ENCODE data around the gene LRRC25. TPM values are rescaled to one million over a fixed set of nuclear protein-coding genes. Genes with fewer than 3 reads are reported as not detected.

Gene LRRC25
- total and polyA plus RNA-seq, 2 of the 4 experiments (the other 2 are of a cell fraction) = 0.03 TPM; not detected in 1

DNA sequence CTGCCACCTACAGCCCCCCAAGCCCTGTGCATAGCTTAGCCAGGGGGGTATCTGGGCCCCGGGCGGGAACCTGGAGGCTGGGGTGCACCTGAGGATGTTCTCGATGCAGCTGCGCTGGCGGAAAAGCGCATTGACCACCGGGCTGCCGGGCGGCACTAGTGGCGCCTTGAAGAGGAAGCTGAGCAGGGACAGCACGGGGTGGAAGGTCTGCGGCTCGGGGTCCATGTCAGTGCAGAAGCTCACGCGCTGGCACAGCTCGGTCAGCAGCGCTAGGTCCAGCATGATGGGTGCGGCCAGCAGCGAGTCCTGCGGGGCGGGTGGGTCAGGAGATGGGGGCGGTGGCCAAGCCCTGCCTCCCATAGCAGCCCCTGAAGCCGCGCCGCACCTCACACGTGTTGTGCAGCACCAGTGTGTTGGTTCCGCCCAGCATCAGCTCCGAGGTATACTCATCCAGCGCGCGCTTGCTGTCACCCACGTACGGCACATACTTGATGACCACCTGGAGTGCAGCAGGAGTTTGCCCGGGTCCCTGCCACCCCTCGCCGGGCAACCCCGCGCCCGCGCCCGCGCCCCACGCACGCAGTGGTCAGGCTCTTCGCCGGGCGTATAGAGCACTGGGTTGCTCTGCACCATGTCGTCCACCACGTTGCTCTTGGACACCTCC is 37.9 kb upstream of the LRRC25 start:
- ATAC-seq (ENCODE audit: low read depth) (no peak), DNase-seq (no peak)
- Histone ChIP-seq H3K4me3 (ENCODE audit: insufficient read depth, low read depth, low read length) (no peak overlapping the region), H3K36me3 (ENCODE audit: control insufficient read depth, insufficient read depth, low read length) (peaks cover 13% of the 10 kb centered on the region; the same call in 1 of the 2 replicates), H2BK15ac (ENCODE audit: low read depth, low read length) (no peak overlapping the region), H2BK20ac (ENCODE audit: low read depth, low read length) (no peak overlapping the region), H2BK5ac (ENCODE audit: low read depth, low read length, poor library complexity, severe bottlenecking) (no peak overlapping the region), H4K5ac (ENCODE audit: low read depth, low read length) (no peak overlapping the region), H3K9me3 (ENCODE audit: control insufficient read depth, insufficient read depth, low read length) (no peaks in the 10 kb centered on the region), H3K27me3 (ENCODE audit: control insufficient read depth, insufficient read depth, low read length) (no peaks in the 10 kb centered on the region), H3K9me1 (ENCODE audit: insufficient read depth, low read length) (peaks cover 3% of the 10 kb centered on the region; the same call in 1 of the 2 replicates), H3K4me1 (ENCODE audit: control insufficient read depth, insufficient read depth, low read length) (peaks cover 23% of the 10 kb centered on the region; the same call in 1 of the 2 replicates), H3K56ac (ENCODE audit: extremely low read depth, insufficient read depth, low read length) (no peak overlapping the region), H2AK5ac (ENCODE audit: low read depth, low read length) (no peak overlapping the region), H3K27ac (ENCODE audit: insufficient read depth, low read length) (no peak overlapping the region), H2BK120ac (ENCODE audit: low read depth, low read length) (no peak overlapping the region), H3K9ac (ENCODE audit: low read depth, low read length) (no peak overlapping the region), H4K20me1 (ENCODE audit: insufficient read depth, low read length) (peaks cover 34% of the 10 kb centered on the region), H3K14ac (replicated peaks; ENCODE audit: low read depth, low read length) (no peak overlapping the region), H2AFZ (replicated peaks; ENCODE audit: low read length, poor library complexity) (peak overlapping the region; percentile 32), H3K4ac (ENCODE audit: low read depth, low read length) (no peak overlapping the region), H3K23ac (ENCODE audit: low read depth, low read length) (no peak overlapping the region), H3K18ac (ENCODE audit: low read depth, low read length) (no peak overlapping the region), H3K4me2 (ENCODE audit: low read depth, low read length) (no peak overlapping the region), H2AK9ac (replicated peaks; ENCODE audit: low read depth, low read length, poor library complexity) (peak overlapping the region; percentile 55), H4K91ac (ENCODE audit: insufficient read depth, low read depth, low read length) (no peak overlapping the region), H4K8ac (ENCODE audit: low read depth in 2 of 2, low read length in 2 of 2) (no peak overlapping the region), H3K79me1 (ENCODE audit: low read depth in 1 of 2, low read length in 2 of 2) (peaks cover 2 to 19% of the 10 kb centered on the region in 2 experiments; a peak in 2 of 4 replicates)
- dilution Hi-C loops (cut with HindIII; ENCODE audit: low sequenced_read_pairs, unreplicated experiment) (no loop called here), in situ Hi-C loops (cut with MboI; ENCODE audit: low sequenced_read_pairs) (no loop called here), intact Hi-C loops (cut with micrococcal nuclease) (no loop called here)
- no TSS peak for BruUV-seq (replicated peaks)
- ChIA-PET POLR2A (ENCODE audit: unreplicated experiment) (no interaction called here), CTCF (no interaction called here)
- TF ChIP-seq, protein P1, sequence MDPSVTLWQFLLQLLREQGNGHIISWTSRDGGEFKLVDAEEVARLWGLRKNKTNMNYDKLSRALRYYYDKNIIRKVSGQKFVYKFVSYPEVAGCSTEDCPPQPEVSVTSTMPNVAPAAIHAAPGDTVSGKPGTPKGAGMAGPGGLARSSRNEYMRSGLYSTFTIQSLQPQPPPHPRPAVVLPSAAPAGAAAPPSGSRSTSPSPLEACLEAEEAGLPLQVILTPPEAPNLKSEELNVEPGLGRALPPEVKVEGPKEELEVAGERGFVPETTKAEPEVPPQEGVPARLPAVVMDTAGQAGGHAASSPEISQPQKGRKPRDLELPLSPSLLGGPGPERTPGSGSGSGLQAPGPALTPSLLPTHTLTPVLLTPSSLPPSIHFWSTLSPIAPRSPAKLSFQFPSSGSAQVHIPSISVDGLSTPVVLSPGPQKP (IDR thresholded peaks at IDR 0.05; ENCODE audit: borderline replicate concordance, low read depth, low read length) = no peak
- TF ChIP-seq POLR2A (IDR thresholded peaks at IDR 0.05; ENCODE audit: low read depth, low read length) = no peak
- no peak for TF ChIP-seq BHLHE40 (IDR thresholded peaks at IDR 0.05; ENCODE audit: low read depth, low read length)
- TF ChIP-seq, protein P2, sequence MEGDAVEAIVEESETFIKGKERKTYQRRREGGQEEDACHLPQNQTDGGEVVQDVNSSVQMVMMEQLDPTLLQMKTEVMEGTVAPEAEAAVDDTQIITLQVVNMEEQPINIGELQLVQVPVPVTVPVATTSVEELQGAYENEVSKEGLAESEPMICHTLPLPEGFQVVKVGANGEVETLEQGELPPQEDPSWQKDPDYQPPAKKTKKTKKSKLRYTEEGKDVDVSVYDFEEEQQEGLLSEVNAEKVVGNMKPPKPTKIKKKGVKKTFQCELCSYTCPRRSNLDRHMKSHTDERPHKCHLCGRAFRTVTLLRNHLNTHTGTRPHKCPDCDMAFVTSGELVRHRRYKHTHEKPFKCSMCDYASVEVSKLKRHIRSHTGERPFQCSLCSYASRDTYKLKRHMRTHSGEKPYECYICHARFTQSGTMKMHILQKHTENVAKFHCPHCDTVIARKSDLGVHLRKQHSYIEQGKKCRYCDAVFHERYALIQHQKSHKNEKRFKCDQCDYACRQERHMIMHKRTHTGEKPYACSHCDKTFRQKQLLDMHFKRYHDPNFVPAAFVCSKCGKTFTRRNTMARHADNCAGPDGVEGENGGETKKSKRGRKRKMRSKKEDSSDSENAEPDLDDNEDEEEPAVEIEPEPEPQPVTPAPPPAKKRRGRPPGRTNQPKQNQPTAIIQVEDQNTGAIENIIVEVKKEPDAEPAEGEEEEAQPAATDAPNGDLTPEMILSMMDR (conservative IDR thresholded peaks at IDR 0.05; ENCODE audit: low read depth, low read length) = no peak
- TF ChIP-seq RCOR1 (IDR thresholded peaks at IDR 0.05; ENCODE audit: insufficient replicate concordance, low read length) = no peak
- no peak for TF ChIP-seq NFE2L2 (IDR thresholded peaks at IDR 0.05; ENCODE audit: low read depth, low read length)
- no peak for TF ChIP-seq MAZ (IDR thresholded peaks at IDR 0.05; ENCODE audit: borderline replicate concordance, low read depth, low read length)
- no peak for TF ChIP-seq CEBPB (IDR thresholded peaks at IDR 0.05; ENCODE audit: low read depth, low read length)
- no peak for TF ChIP-seq CHD1 (IDR thresholded peaks at IDR 0.05; ENCODE audit: low read depth, low read length)
- TF ChIP-seq RFX5 (IDR thresholded peaks at IDR 0.05; ENCODE audit: low read depth, low read length) = no peak
- TF ChIP-seq, protein P3, sequence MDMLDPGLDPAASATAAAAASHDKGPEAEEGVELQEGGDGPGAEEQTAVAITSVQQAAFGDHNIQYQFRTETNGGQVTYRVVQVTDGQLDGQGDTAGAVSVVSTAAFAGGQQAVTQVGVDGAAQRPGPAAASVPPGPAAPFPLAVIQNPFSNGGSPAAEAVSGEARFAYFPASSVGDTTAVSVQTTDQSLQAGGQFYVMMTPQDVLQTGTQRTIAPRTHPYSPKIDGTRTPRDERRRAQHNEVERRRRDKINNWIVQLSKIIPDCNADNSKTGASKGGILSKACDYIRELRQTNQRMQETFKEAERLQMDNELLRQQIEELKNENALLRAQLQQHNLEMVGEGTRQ (IDR thresholded peaks at IDR 0.05; ENCODE audit: low read depth, low read length) = no peak
- no peak for TF ChIP-seq FOS (IDR thresholded peaks at IDR 0.05; ENCODE audit: low read depth, low read length)
- no peak for TF ChIP-seq SMC3 (IDR thresholded peaks at IDR 0.05; ENCODE audit: low read depth, low read length)
- no peak for TF ChIP-seq MAFK (IDR thresholded peaks at IDR 0.05; ENCODE audit: low read depth, low read length)
- TF ChIP-seq RAD21 (IDR thresholded peaks at IDR 0.05; ENCODE audit: low read length) = no peak
- TF ChIP-seq MXI1 (IDR thresholded peaks at IDR 0.05; ENCODE audit: borderline replicate concordance, low read depth, low read length) = no peak
- 98% methylated on average over 46 of the region's 49 CpGs; no CpG with 5 or more reads in 1 of the 2 experiments for WGBS, 2 experiments (ENCODE audit: extremely low coverage in 2 of 2, insufficient read length in 1 of 2)
